IPS DF 19.7 (cell line): ENCODE results near the gene IL4R.
"Not testable (repeated sequence)": the region's sequence is repeated elsewhere in the genome, so short reads cannot be mapped to it uniquely, and the experiment has no call there.

ENCODE experiments used
- DNase-seq: peaks from one replicate; pipeline ENCODE4 v3.0.0-alpha.2; 2013; ENCODE audit warnings: low read depth, low spot score

IL4R gene

GRCh38 chr16:27288313-27288712, 25.5 kb upstream of the IL4R start:
- not testable (repeated sequence) for DNase-seq

- DNase-seq, result no peak
Observed at GRCh38 chr16:27289669-27290068, 24.1 kb upstream of the IL4R start.

- DNase-seq, result no peak
Observed at GRCh38 chr16:27290562-27290961, 23.2 kb upstream of the IL4R start.

GRCh38 chr16:27291106-27291505, 22.7 kb upstream of the IL4R start:
- DNase-seq, result no peak

- no peak for DNase-seq
Observed at GRCh38 chr16:27291722-27292240, 22.0 kb upstream of the IL4R start.

GRCh38 chr16:27293343-27293742, 20.4 kb upstream of the IL4R start:
- no peak for DNase-seq

- no peak for DNase-seq
Observed at GRCh38 chr16:27298132-27298531, 15.6 kb upstream of the IL4R start.

- DNase-seq, result no peak
Observed at GRCh38 chr16:27301236-27301861, 12.4 kb upstream of the IL4R start.

GRCh38 chr16:27302126-27302525, 11.6 kb upstream of the IL4R start:
- DNase-seq, result no peak

GRCh38 chr16:27303256-27304100, 10.3 kb upstream of the IL4R start:
- DNase-seq, result no peak

GRCh38 chr16:27304102-27304501, 9.7 kb upstream of the IL4R start:
- DNase-seq, result no peak

- DNase-seq, result no peak
Observed at GRCh38 chr16:27304881-27305745, 8.7 kb upstream of the IL4R start.

- DNase-seq, result no peak
Observed at GRCh38 chr16:27305839-27306442, 7.8 kb upstream of the IL4R start.

- no peak for DNase-seq
Observed at GRCh38 chr16:27308792-27309191, 5.0 kb upstream of the IL4R start.

- DNase-seq, result no peak
Observed at GRCh38 chr16:27310576-27311447, 3.0 kb upstream of the IL4R start.

- DNase-seq, result no peak
Observed at GRCh38 chr16:27311448-27311830, 2.3 kb upstream of the IL4R start.

GRCh38 chr16:27311897-27312303, 1.9 kb upstream of the IL4R start:
- no peak for DNase-seq

GRCh38 chr16:27312580-27313421, 973 bp upstream of the IL4R start:
- no peak for DNase-seq

- no peak for DNase-seq
Observed at GRCh38 chr16:27314161-27314723, 468 bp downstream of the IL4R start.
